ENCODE data around the gene FDX2.

- TF ChIP-seq CTCF (IDR thresholded peaks at IDR 0.05; ENCODE audit: extremely low read depth in 1 of 2, insufficient read depth in 1 of 2, low read depth in 1 of 2, low read length in 2 of 2) = peak in 1 of 2 donors; percentile 14
- no peak for TF ChIP-seq POLR2AphosphoS5 (IDR thresholded peaks at IDR 0.05; ENCODE audit: insufficient read depth, low read depth, low read length)
Observed at GRCh38 chr19:10294368-10294697, 21.5 kb downstream of the FDX2 start.
